ENCODE measurements around the gene TFPI.
"Not testable (repeated sequence)": the region's sequence is repeated elsewhere in the genome, so short reads cannot be mapped to it uniquely, and the experiment has no call there.

The TFPI gene

GRCh38 chr2:187527262-187527661 lies 27.0 kb downstream of the TFPI start:
- DNase-seq: no peak

GRCh38 chr2:187526792-187527191 lies 27.4 kb downstream of the TFPI start:
- DNase-seq: no peak

- DNase-seq: no peak
Measured at GRCh38 chr2:187525163-187525900, 28.9 kb downstream of the TFPI start.

DNA sequence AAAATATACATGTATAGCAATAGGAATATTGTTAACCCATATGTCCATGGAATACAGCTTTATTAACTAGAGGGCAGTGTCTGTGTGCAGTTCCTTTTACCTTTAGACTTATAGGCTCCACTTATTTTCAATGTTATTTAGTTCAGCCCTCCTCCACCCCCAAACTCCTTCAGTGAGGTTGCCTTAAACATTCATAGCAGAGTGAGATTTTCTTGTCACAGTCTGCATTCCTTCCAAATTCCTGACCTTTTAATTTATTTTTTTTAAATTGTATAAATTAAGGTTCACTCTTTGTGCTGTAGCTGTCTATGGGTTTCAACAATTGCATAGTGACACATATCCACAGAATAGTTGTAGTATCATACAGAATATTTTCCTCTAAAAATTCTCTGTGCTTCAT lies 30.9 kb downstream of the TFPI start:
- DNase-seq: no peak

- DNase-seq: no peak
Measured at GRCh38 chr2:187520121-187520624, 34.1 kb downstream of the TFPI start.

GRCh38 chr2:187519419-187520120 lies 34.7 kb downstream of the TFPI start:
- DNase-seq: no peak

- not testable (repeated sequence) for DNase-seq
Measured at GRCh38 chr2:187517750-187518361, 36.4 kb downstream of the TFPI start.

DNA sequence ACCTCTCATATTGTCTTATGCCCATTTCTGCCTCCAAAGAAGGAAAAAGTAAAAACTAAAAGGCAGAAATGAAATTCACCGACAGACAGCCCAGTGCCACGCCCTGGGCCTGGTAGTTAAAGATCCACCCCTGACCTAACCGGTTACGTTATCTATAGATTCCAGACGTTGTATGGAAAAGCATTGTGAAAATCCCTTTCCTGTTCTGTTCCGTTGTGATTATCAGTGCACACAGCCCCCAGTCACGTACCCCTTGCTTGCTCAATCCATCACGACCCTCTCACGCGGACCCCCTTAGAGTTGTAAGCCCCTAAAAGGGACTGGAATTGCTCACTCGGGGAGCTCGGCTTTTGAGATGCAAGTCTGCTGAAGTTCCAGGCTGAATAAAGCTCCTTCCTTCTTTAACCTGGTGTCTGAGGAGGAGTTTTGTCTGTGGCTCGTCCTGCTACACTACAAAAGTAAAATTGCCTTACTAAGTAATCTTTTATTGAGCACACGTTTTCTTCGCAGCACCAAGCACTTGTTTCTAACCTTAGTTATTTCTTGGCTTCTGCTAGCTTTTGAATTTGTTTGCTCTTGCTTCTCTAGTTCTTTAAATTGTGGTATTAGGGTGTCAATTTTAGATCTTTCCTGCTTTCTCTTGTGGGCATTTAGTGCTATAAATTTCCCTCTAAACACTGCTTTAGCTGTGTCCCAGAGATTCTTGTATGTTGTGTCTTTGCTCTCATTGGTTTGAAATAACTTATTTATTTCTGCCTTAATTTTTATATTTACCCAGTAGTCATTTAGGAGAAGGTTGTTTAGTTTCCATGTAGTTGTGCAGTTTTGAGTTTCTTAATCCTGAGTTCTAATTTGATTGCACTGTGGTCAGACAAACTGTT lies 37.4 kb downstream of the TFPI start:
- not testable (repeated sequence) for DNase-seq

DNA sequence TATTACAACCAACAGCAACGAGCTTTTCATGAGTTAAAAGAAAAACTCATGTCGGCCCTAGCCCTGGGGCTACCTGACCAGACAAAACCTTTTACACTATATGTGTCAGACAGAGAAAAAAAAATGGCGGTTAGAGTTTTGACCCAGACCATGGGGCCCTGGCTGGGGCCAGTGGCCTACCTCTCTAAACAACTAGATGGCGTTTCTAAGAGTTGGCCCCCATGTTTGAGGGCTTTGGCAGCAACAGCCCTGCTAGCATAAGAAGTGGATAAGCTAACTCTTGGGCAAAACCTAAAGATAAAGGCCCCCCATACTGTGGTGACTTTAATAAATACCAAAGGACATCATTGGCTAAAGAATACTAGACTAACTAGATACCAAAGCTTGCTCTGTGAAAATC lies 39.3 kb downstream of the TFPI start:
- DNase-seq: no peak

DNA sequence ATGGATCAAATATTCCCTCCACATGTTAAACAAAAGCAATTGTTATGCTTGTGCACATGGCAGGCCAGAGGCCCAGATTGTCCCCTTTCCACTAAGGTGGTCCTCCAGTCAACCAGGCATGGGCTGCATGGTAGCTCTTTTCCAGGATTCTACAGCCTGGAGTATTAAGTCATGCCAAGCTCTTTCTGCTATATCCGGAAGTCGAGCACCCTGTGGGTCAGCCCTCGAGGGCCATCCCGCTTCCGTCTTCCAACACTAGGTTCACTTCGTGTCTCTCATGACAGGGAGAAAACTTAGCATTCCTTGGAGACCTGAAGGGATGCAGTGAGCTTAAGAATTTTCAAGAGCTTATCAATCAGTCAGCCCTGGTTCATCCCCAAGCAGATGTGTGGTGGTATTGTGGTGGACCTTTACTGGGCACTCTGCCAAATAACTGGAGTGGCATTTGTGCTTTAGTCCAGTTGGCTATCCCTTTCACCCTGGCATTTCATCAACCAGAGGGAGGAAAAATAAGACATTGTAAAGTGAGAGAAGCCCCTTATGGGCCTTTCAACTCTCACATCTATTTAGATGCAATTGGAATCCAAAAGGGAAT lies 39.9 kb downstream of the TFPI start:
- not testable (repeated sequence) for DNase-seq

DNA sequence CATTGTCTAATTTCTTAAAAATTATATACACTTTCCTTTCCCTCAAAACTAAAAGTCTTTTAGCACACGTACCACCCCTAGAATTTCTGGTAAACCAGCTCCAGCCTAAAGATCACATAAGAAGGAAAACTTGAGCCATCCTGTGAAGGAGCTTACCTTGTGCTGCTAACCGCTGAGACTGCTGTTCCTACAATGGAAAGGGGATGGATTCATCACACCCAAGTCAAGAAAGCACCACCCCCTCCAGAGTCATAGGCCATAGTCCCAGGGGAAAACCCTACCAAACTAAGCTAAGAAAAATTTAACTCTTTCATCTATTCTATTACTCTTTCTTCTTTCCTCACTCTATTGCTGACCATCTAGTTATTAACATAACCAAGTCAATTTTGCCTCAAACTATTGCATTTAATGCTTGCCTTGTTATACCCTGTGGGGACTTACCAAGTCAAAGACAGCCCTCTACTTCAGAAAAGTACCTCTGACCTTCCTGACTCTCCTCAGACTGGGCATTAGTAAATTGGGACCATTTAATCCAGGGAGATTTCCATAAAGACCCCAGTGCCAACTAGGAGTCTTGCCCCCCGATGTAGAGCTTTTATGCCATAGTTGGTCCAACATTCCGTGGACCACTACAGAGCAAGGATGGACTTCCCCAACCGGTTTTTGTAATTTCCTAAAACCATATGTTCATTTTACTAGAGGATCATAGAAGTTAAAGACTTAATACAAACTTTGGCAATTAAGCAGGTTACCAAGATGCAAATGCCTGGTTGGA lies 40.6 kb downstream of the TFPI start:
- not testable (repeated sequence) for DNase-seq

DNA sequence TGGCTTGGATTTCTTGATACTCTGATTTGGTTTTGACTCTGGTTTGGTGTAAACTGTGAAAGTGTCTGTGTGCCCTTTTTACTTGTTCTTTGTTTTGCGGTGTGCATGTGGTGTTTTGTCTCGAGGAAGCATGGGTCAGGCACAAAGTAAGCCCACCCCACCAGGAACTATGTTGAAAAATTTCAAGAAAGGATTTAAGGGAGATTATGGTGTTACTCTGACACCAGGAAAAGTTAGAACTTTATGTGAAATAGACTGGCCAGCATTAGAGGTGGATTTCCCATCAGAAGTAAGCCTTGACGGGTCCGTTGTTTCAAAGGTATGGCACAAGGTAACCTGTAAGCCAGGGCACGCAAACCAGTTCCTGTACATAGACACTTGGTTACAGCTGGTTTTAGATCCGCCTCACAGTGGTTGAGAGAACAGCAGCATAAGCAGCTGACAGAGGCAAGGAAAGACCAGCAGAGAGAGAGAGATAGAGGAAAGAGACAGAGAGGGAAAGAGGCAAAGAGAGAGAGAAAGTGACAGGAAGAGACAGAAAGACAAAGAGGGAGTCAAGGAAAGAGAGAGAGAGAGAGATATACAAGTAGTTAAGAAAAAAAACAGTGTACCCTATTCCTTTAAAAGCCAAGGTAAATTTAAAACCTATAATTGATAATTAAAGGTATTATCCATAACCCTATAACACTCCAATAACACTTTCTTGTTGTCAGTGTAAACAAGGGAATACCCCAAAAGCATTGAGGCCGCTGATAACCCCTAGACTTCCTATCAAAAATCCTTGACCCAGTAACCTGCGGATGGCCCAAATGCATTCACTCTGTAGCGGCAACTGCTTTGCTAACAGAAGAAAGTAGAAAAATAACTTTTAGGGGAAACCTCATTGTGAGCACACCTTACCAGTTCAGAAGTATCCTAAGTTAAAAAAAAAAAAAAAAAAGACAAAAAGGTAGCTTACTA lies 42.6 kb downstream of the TFPI start:
- DNase-seq: no peak

DNA sequence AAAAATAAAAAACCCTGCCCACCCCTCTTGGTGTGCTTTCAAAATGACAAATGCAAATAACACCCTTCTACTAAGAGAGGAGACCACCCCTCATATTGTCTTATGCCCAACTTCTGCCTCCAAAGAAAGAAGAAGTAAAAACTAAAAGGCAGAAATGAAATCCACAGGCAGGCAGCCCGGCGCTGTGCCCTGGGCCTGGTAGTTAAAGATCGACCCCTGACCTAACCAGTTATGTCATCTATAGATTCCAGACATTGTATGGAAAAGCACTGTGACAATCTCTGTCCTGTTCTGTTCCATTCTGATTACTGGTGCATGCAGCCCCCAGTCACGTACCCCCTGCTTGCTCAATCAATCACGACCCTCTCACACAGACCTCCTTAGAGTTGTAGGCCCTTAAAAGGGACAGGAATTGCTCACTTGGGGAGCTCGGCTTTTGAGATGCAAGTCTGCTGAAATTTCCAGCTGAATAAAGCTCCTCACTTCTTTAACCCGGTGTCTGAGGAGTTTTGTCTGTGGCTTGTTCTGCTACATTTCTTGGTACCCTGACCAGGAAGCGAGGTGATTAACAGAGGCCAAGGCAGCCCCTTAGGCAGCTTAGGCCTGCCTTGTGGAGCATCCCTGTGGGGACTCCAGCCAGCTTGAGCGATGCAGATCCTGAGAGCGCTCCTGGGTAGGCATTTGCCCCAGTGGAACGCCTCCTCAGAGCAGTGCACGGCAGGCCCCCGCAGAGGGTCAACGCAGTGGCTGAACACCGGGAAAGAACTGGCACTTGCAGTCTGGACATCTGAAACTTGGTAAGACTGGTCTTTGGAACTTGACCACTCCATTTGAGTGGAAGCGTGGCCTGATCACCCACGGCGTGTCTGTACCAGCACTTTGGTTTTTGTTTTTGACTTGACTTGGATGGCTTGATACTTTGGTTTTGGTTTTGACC lies 43.5 kb downstream of the TFPI start:
- not testable (repeated sequence) for DNase-seq

DNA sequence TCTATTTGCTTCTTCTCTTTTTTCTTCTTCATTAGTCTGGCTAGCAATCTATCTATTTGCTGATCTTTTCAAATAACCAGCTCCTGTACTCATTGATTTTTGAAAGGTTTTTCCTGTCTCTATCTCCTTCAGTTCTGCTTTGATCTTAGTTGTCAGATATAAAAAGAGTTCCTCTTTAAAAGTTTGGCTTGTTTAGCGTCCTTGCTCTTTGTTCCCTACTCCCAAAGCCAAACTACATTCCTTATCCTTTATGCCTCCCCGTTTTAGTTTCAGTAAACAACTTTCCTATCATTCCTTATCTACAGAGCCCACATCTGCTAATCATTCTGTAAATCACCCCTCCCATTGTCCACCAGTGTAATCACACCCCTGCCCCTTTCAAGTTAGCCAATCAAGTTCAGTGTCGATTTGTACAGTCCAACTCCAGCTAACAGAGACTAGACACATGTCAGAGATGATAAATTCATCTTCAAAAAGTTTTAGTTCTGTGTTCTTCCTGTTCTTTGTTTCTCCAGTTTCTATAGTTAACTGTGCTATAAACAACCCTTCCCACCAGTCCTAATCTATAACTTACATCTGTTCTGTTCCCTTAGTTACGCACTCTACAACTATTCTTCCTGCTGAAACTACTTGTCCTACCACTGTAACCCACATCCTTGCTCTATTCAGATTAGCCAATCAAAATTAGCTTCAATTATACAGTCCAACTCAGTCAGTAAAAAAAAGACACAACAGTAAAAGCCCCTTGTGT lies 44.4 kb downstream of the TFPI start:
- no peak for DNase-seq

GRCh38 chr2:187506416-187506815 lies 47.8 kb downstream of the TFPI start:
- DNase-seq: no peak

DNA sequence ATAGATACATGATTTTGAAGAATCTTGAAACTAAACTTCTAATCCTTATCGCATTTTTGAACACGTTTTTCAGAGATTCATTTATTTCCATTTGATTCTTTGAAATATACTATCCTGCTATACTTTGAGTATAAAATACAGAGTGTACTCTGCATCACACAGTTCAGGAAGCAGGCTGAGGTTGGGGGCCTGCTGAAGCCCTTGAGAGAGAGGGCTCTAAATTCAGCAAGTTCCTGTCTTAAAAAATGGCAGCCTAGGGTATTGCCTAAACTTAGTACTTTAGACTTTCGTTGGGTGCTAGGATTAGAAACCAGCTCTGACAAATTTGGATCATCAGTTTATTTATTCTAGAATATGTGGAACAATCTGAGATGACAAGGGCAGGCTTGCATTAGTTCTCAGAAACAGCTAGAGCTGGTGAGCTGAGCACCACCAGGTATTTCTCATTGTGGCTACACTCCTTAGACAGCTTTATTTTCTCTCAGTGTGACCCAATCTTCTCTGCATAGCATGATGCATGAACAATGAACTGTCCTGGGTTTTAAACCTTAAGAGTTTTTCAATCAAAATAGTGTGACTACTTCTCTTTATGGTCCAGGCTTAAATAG lies 49.1 kb downstream of the TFPI start:
- no peak for DNase-seq

- DNase-seq: no peak
Measured at GRCh38 chr2:187504312-187504921, 49.8 kb downstream of the TFPI start.

GRCh38 chr2:187503700-187504099 lies 50.5 kb downstream of the TFPI start:
- no peak for DNase-seq

Measured in DMS79 treated with DMSO at 0.1 percent for 48 hours (cell line).